GM12878 (cell line): Measurements from ENCODE around the gene HTT-AS. TPM values are rescaled to one million over a fixed set of nuclear protein-coding genes. Genes with fewer than 3 reads are reported as not detected.

ENCODE experiments used
- ATAC-seq: fragments of 200-7000 bp; cut with Tn5 transposase; 3 replicates; pipeline ENCODE4 v1.9.1; 2020; ENCODE audit warnings: mild to moderate bottlenecking, moderate library complexity
- BruUV-seq: library from RNA; stranded (reverse); fragments of 400-500 nt; replicated peaks from 2 replicates; lab custom pipeline; 2021; lab: Mats Ljungman, UMichigan
- CTCF ChIA-PET: fragments of 300-600 bp; sonication (Branson Sonifier 250); formaldehyde crosslinking; extraction: SDS; loops from one replicate; lab custom pipeline; 2021; ENCODE audit warnings: inconsistent platforms; lab: Yijun Ruan, JAX
- POLR2A ChIA-PET: fragments of 350-600 bp; formaldehyde crosslinking; extraction: SDS; loops from one replicate; lab custom pipeline; 2021; ENCODE audit warnings: inconsistent platforms; lab: Charles Lee
- RAD21 ChIA-PET: fragments of 300-600 bp; sonication (Branson Sonifier 250); formaldehyde crosslinking; loops from one replicate; lab custom pipeline; 2023; ENCODE audit warnings: antibody characterized with exemption; ENCODE audit not compliant: unreplicated experiment; lab: Charles Lee
- SMC1A ChIA-PET: fragments of 300-600 bp; sonication (Branson Sonifier 250); formaldehyde crosslinking; loops from one replicate; lab custom pipeline; 2023; ENCODE audit not compliant: unreplicated experiment, uncharacterized antibody; lab: Charles Lee
- DNase-seq: peaks from one replicate; pipeline ENCODE4 v3.0.0-alpha.2; 2011; ENCODE audit warnings: low read depth, low spot score
- FAIRE-seq: peaks from 3 replicates; lab custom pipeline; 2011; peaks lifted over from hg19 to GRCh38; lab: Jason Lieb, UNC
- H2AFZ ChIP-seq: 2 replicates; pipeline ENCODE4 v1.6.0; 2011; ENCODE audit warnings: low read depth, low read length, control low read depth; ENCODE audit not compliant: control insufficient read depth
- H3K27ac ChIP-seq: 2 replicates; pipeline ENCODE4 v1.5.1; 2011; ENCODE audit warnings: control low read depth; ENCODE audit not compliant: control insufficient read depth, insufficient read depth
- H3K27me3 ChIP-seq, 2 experiments: replicated peaks in 1 of 2; 2 replicates each; pipeline versions ENCODE4 v1.6.0 to v1.6.1; 2011; ENCODE audit warnings: low read length in 1 of 2; ENCODE audit not compliant: control insufficient read depth in 2 of 2, insufficient read depth in 2 of 2
- H3K36me3 ChIP-seq, 2 experiments: 2 replicates each; pipeline ENCODE4 v1.5.1; 2011; ENCODE audit warnings: low read length in 1 of 2; ENCODE audit not compliant: control insufficient read depth in 2 of 2, insufficient read depth in 2 of 2
- H3K4me1 ChIP-seq: 2 replicates; pipeline ENCODE4 v1.6.1; 2011; ENCODE audit warnings: mild to moderate bottlenecking, low read length, moderate library complexity, mixed read lengths; ENCODE audit not compliant: control insufficient read depth, insufficient read depth
- H3K4me2 ChIP-seq: 2 replicates; pipeline ENCODE4 v1.6.0; 2011; ENCODE audit warnings: control low read depth; ENCODE audit not compliant: control insufficient read depth, insufficient read depth
- H3K4me3 ChIP-seq: fragments of 200-600 bp; sonication (generic); 2 replicates; pipeline ENCODE4 v1.5.1; 2016
- H3K79me2 ChIP-seq: 2 replicates; pipeline ENCODE4 v1.6.0; 2011; ENCODE audit warnings: low read length; ENCODE audit not compliant: control insufficient read depth, insufficient read depth
- H3K9ac ChIP-seq: 2 replicates; pipeline ENCODE4 v1.8.0; 2011; ENCODE audit warnings: low read length, control low read depth, mixed read lengths; ENCODE audit not compliant: control insufficient read depth, insufficient read depth
- H3K9me3 ChIP-seq: replicated peaks from 3 replicates; pipeline ENCODE4 v1.5.1; 2011; ENCODE audit warnings: mild to moderate bottlenecking, low read length; ENCODE audit not compliant: control insufficient read depth, insufficient read depth
- H4K20me1 ChIP-seq: 2 replicates; pipeline ENCODE4 v1.6.0; 2011; ENCODE audit not compliant: control insufficient read depth, insufficient read depth
- BMI1 ChIP-seq: fragments of 450-650 bp; IDR thresholded peaks from 2 replicates; pipeline ENCODE4 v1.6.1; 2016; ENCODE audit warnings: mild to moderate bottlenecking, moderate library complexity, borderline replicate concordance
- CBX3 ChIP-seq: fragments of 200-600 bp; sonication (generic); IDR thresholded peaks from 2 replicates; pipeline ENCODE4 v1.6.1; 2016; ENCODE audit warnings: low read depth, borderline replicate concordance
- HDAC6 ChIP-seq: fragments of 200-600 bp; sonication (generic); IDR thresholded peaks from one replicate; pipeline ENCODE4 v1.8.0; 2017; ENCODE audit warnings: antibody characterized with exemption; ENCODE audit not compliant: unreplicated experiment
- JUNB ChIP-seq: IDR thresholded peaks from 2 replicates; pipeline ENCODE4 v1.6.1; 2016; ENCODE audit warnings: antibody characterized with exemption, mild to moderate bottlenecking
- NFYB ChIP-seq: IDR thresholded peaks from 2 replicates; pipeline ENCODE4 v1.6.1; 2011; ENCODE audit warnings: low read depth, mild to moderate bottlenecking, low read length, improper control_type of control experiment, moderate library complexity; ENCODE audit not compliant: insufficient read depth
- STAT3 ChIP-seq: IDR thresholded peaks from 2 replicates; pipeline ENCODE4 v1.6.1; 2011; ENCODE audit warnings: low read depth, low read length, improper control_type of control experiment
- TARDBP ChIP-seq: IDR thresholded peaks from 2 replicates; pipeline ENCODE4 v1.6.1; 2016; ENCODE audit warnings: borderline replicate concordance
- ZBED1 ChIP-seq: IDR thresholded peaks from 2 replicates; pipeline ENCODE4 v1.6.1; 2016; ENCODE audit warnings: borderline replicate concordance
- WGBS: methylation state at CpG from one replicate; pipeline ENCODE4 v1.1.6; 2016; ENCODE audit warnings: low lambda C conversion rate; ENCODE audit not compliant: insufficient replicate concordance, insufficient coverage; ENCODE audit errors: missing lambda C conversion rate; 5-methylcytosine and 5-hydroxymethylcytosine counted together
- in situ Hi-C: fragments of 300-500 bp; cut with MboI; formaldehyde crosslinking; loops from 9 replicates; pipeline ENCODE4 v1.14.3; 2018; ENCODE audit warnings: mixed read lengths
- intact Hi-C: fragments of 100-400 bp; cut with micrococcal nuclease; formaldehyde crosslinking; loops from one replicate; pipeline ENCODE4 v1.14.2; 2022; ENCODE audit not compliant: unreplicated experiment
- polyA plus RNA-seq, 11 experiments: library from polyadenylated mRNA; depleted of rRNA in 4 of 11; unstranded in 6 of 11; stranded (reverse) in 5 of 11; fragments of >200 nt; fragmentation: Nextera tagmentation in 4 of 11; fragmentation: Illumina TruSeq in 1 of 11; extraction: Ambion mirVana in 4 of 11; extraction: Trizol in 1 of 11; gene quantifications; 1 replicate in 1 of 11; 2 replicates in 10 of 11; pipeline versions ENCODE4 v1.2.1 to v1.2.3, GENCODE V29; 2011 to 2016; ENCODE audit warnings: inconsistent platforms in 2 of 11, missing spikeins in 2 of 11, low read depth in 1 of 11
- total RNA-seq, 4 experiments: library from RNA; depleted of rRNA in 3 of 4; stranded (reverse); fragments of >200 nt in 3 of 4; fragmentation: Illumina TruSeq in 1 of 4; extraction: Trizol in 1 of 4; gene quantifications; 2 replicates each; pipeline versions ENCODE4 v1.2.1 to v1.2.3, GENCODE V29; 2013 to 2021
- TF ChIP-seq, protein P1 (sequence below): IDR thresholded peaks from 2 replicates; pipeline ENCODE4 v1.6.1; 2011; ENCODE audit warnings: borderline replicate concordance, low read depth, mild to moderate bottlenecking, moderate library complexity, mixed read lengths, low read length; ENCODE audit not compliant: insufficient read depth; ENCODE audit errors: extremely low read length
- TF ChIP-seq, protein P2 (sequence below): IDR thresholded peaks from 2 replicates; pipeline ENCODE4 v1.6.1; 2011; ENCODE audit warnings: low read depth, mild to moderate bottlenecking, low read length, moderate library complexity, borderline replicate concordance; ENCODE audit errors: extremely low read depth
- TF ChIP-seq, protein P3 (sequence below): fragments of 450-650 bp; conservative IDR thresholded peaks from 2 replicates; pipeline ENCODE4 v1.6.1; 2017; ENCODE audit warnings: mild to moderate bottlenecking, moderate library complexity
- TF ChIP-seq, protein P4 (sequence below): IDR thresholded peaks from 2 replicates; pipeline ENCODE4 v1.6.1; 2012; ENCODE audit warnings: low read length, inconsistent platforms

HTT-AS gene
- total and polyA plus RNA-seq, 10 of the 15 experiments (the other 5 are each of a cell fraction or from before 2014, with no cell fraction given), result not detected

DNA sequence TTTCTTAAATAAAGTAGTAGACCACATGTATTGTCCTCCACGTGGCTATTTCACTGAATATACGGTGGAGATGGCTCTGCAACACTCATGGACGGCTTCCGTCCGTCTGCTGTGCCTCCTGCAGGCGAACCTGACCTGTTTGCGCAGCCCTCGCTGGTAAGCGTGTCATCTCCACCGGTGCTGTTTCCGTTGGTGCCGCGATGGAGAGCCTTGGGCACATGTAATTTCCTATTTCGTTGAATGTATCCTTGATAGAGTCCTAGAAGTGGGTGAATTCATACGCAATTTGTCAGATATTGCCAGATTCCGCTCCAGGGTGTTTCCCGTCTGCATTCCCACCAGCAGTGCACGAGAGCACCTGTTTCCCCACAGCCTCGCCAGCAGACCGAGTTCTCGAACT lies 48.5 kb downstream of the HTT-AS start:
- H3K9me3 ChIP-seq, result peaks cover 8% of the 10 kb centered on the region; the same call in 2 of the 3 replicates
- no peak overlapping the region for H3K27ac ChIP-seq
- CTCF ChIA-PET, result interaction anchor here (0.7 kb wide), 1 partner anchor 577 kb away, joined by 3 read pairs; no protein-coding TSS in a partner anchor
- H2AFZ ChIP-seq, result no peak overlapping the region
- H3K4me3 ChIP-seq, result no peak overlapping the region
- H3K4me1 ChIP-seq, result peaks cover 15% of the 10 kb centered on the region
- 79% methylated on average over 21 of the region's 21 CpGs for WGBS
- no peak overlapping the region for H3K4me2 ChIP-seq
- SMC1A ChIA-PET, result no interaction called here
- RAD21 ChIA-PET, result no interaction called here
- TF ChIP-seq JUNB (no peak), NFYB (no peak), BMI1 (no peak)
- TF ChIP-seq, protein P1, sequence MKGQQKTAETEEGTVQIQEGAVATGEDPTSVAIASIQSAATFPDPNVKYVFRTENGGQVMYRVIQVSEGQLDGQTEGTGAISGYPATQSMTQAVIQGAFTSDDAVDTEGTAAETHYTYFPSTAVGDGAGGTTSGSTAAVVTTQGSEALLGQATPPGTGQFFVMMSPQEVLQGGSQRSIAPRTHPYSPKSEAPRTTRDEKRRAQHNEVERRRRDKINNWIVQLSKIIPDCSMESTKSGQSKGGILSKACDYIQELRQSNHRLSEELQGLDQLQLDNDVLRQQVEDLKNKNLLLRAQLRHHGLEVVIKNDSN, result no peak
- TF ChIP-seq, protein P2, sequence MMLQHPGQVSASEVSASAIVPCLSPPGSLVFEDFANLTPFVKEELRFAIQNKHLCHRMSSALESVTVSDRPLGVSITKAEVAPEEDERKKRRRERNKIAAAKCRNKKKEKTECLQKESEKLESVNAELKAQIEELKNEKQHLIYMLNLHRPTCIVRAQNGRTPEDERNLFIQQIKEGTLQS, result no peak
- no peak for DNase-seq
- no TSS peak for BruUV-seq
- no peaks in the 10 kb centered on the region for H3K79me2 ChIP-seq
- FAIRE-seq, result no peak
- intact Hi-C loops, result no loop called here
- H3K36me3 ChIP-seq, result no peaks in the 10 kb centered on the region
- POLR2A ChIA-PET, result interaction anchor here (0.6 kb wide), 1 partner anchor 9 kb away, joined by 3 read pairs; no protein-coding TSS in a partner anchor
- no peak overlapping the region for H3K9ac ChIP-seq
- no peaks in the 10 kb centered on the region for H4K20me1 ChIP-seq
- H3K27me3 ChIP-seq, result no peaks in the 10 kb centered on the region
- no peak for ATAC-seq
- in situ Hi-C loops, result no loop called here

DNA sequence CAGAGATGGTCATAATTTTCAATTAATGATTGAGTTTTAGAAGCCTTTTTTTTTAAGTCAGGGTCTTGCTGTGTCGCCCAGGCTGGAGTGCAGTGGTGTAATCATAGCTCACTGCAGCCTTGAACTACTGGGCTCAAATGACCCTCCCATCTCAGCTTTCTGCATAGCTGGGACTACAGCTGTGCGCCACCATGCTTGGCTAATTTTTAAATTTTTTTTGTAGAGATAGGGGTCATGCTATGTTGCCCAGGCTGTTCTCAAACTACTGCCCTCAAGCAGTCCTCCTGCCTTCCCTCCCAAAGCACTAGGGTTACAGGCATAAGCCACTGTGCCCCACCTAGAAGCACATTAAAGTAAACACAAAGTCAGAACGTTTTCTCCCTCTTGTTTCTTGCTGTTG lies 51.7 kb downstream of the HTT-AS start:
- no TSS peak for BruUV-seq
- in situ Hi-C loops, result no loop called here
- peaks cover 29% of the 10 kb centered on the region for H3K4me1 ChIP-seq
- TF ChIP-seq HDAC6, result no peak
- TF ChIP-seq ZBED1, result no peak
- TF ChIP-seq CBX3, result no peak
- TF ChIP-seq TARDBP, result no peak
- no peak for TF ChIP-seq STAT3
- TF ChIP-seq, protein P3, sequence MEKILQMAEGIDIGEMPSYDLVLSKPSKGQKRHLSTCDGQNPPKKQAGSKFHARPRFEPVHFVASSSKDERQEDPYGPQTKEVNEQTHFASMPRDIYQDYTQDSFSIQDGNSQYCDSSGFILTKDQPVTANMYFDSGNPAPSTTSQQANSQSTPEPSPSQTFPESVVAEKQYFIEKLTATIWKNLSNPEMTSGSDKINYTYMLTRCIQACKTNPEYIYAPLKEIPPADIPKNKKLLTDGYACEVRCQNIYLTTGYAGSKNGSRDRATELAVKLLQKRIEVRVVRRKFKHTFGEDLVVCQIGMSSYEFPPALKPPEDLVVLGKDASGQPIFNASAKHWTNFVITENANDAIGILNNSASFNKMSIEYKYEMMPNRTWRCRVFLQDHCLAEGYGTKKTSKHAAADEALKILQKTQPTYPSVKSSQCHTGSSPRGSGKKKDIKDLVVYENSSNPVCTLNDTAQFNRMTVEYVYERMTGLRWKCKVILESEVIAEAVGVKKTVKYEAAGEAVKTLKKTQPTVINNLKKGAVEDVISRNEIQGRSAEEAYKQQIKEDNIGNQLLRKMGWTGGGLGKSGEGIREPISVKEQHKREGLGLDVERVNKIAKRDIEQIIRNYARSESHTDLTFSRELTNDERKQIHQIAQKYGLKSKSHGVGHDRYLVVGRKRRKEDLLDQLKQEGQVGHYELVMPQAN, result no peak
- TF ChIP-seq, protein P4, sequence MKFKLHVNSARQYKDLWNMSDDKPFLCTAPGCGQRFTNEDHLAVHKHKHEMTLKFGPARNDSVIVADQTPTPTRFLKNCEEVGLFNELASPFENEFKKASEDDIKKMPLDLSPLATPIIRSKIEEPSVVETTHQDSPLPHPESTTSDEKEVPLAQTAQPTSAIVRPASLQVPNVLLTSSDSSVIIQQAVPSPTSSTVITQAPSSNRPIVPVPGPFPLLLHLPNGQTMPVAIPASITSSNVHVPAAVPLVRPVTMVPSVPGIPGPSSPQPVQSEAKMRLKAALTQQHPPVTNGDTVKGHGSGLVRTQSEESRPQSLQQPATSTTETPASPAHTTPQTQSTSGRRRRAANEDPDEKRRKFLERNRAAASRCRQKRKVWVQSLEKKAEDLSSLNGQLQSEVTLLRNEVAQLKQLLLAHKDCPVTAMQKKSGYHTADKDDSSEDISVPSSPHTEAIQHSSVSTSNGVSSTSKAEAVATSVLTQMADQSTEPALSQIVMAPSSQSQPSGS, result no peak
- FAIRE-seq (no peak), DNase-seq (no peak), ATAC-seq (no peak)
- no peaks in the 10 kb centered on the region for H4K20me1 ChIP-seq
- ChIA-PET CTCF (interaction anchor here (1.5 kb wide), 1 partner anchor 13 kb away, joined by 3 read pairs; no protein-coding TSS in a partner anchor), POLR2A (no interaction called here), SMC1A (no interaction called here), RAD21 (interaction anchor here (0.8 kb wide), 1 partner anchor 10 kb away, joined by 3 read pairs; no protein-coding TSS in a partner anchor)
- intact Hi-C loops, result no loop called here
- 58% methylated on average over 3 of the region's 3 CpGs for WGBS
- H3K4me3 ChIP-seq, result no peak overlapping the region
- no peak overlapping the region for H2AFZ ChIP-seq
- no peak overlapping the region for H3K4me2 ChIP-seq
- H3K27me3 ChIP-seq, result no peaks in the 10 kb centered on the region
- no peak overlapping the region for H3K9ac ChIP-seq
- no peaks in the 10 kb centered on the region for H3K36me3 ChIP-seq
- peaks cover 8% of the 10 kb centered on the region; the same call in 2 of the 3 replicates for H3K9me3 ChIP-seq
- no peak overlapping the region for H3K27ac ChIP-seq
- no peaks in the 10 kb centered on the region for H3K79me2 ChIP-seq
